ENCODE data around the gene CRACR2B. TPM values are rescaled to one million over a fixed set of nuclear protein-coding genes. Genes with fewer than 3 reads are reported as not detected.
A peak's percentile ranks its signal among the peaks of the same experiment; 100 is the strongest.

The CRACR2B gene
- polyA plus RNA-seq, 3 donors: 1.0 to 11.0 (median 1.4) TPM

DNA sequence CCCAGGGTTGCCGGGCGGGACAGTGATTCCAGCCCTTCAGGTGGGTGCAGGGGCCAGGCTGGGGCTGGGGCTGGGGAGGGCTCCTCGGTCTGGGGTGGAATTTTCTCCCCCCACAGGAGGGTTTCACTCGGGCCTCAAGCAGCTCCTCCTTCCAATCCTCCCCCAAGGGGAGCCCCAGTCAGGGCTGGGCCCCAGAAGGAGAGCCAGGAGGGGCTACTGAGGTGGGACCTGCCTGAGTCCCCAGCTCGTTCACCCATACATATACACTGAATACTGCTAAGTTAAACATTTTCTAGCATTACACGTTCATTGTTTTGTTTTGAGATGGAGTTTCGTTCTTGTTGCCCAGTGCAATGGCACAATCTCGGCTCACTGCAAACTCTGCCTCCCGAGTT, 1.5 kb upstream of the CRACR2B start:
- peaks cover 7 to 42% of the 10 kb centered on the region in 2 donors for H3K27me3 ChIP-seq (ENCODE audit: control insufficient read depth in 2 of 2, insufficient read depth in 2 of 2, low read length in 2 of 2)
- DNase-seq: no peak
- peaks cover 32 to 40% of the 10 kb centered on the region in 2 donors for H3K36me3 Mint-ChIP-seq
- peak overlapping the region in 1 of 3 experiments; percentile 73 for H3K4me3 ChIP-seq (replicated peaks in 1 of 3; ENCODE audit: low read depth in 2 of 3, low read length in 3 of 3)
- H3K4me3 Mint-ChIP-seq: peak overlapping the region; percentile 69 to 73
- 76% methylated on average over 4 of the region's 9 CpGs for WGBS (ENCODE audit: insufficient coverage)
- H3K4me2 ChIP-seq (replicated peaks; ENCODE audit: extremely low read depth, low read length, poor library complexity, severe bottlenecking): no peak overlapping the region
- no peak overlapping the region for H2AFZ ChIP-seq (ENCODE audit: insufficient read depth, low read depth, low read length, poor library complexity, severe bottlenecking)
- no peak overlapping the region for H3K27ac ChIP-seq (ENCODE audit: low read depth in 1 of 2, low read length in 2 of 2)
- peaks cover 32% of the 10 kb centered on the region for H3K79me2 ChIP-seq (ENCODE audit: insufficient read depth, low read length)
- intact Hi-C loops (cut with micrococcal nuclease): no loop called here
- no peak overlapping the region for H3K9ac ChIP-seq (ENCODE audit: insufficient read depth, low read length, poor library complexity, severe bottlenecking)
- peaks cover 41 to 46% (median 45%) of the 10 kb centered on the region in 3 donors for H3K27me3 Mint-ChIP-seq (ENCODE audit: low read depth in 3 of 3)
- H3K9me3 Mint-ChIP-seq: peaks cover 0 to 9% (median 1%) of the 10 kb centered on the region in 7 donors
- H3K9me3 ChIP-seq (replicated peaks in 1 of 2; ENCODE audit: control insufficient read depth in 1 of 2, insufficient read depth in 1 of 2, low read length in 2 of 2): no peaks in the 10 kb centered on the region
- H3K36me3 ChIP-seq (replicated peaks in 1 of 2; ENCODE audit: control insufficient read depth in 1 of 2, insufficient read depth in 2 of 2, low read length in 2 of 2): peaks cover 21 to 32% of the 10 kb centered on the region in 2 donors
- peaks cover 58% of the 10 kb centered on the region for H4K20me1 ChIP-seq (ENCODE audit: insufficient read depth, low read length)
- peak overlapping the region in 1 of 7 donors; percentile 30 for H3K27ac Mint-ChIP-seq
- TF ChIP-seq, protein P1, sequence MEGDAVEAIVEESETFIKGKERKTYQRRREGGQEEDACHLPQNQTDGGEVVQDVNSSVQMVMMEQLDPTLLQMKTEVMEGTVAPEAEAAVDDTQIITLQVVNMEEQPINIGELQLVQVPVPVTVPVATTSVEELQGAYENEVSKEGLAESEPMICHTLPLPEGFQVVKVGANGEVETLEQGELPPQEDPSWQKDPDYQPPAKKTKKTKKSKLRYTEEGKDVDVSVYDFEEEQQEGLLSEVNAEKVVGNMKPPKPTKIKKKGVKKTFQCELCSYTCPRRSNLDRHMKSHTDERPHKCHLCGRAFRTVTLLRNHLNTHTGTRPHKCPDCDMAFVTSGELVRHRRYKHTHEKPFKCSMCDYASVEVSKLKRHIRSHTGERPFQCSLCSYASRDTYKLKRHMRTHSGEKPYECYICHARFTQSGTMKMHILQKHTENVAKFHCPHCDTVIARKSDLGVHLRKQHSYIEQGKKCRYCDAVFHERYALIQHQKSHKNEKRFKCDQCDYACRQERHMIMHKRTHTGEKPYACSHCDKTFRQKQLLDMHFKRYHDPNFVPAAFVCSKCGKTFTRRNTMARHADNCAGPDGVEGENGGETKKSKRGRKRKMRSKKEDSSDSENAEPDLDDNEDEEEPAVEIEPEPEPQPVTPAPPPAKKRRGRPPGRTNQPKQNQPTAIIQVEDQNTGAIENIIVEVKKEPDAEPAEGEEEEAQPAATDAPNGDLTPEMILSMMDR (IDR thresholded peaks at IDR 0.05): no peak
- peaks cover 64% of the 10 kb centered on the region for H3K4me1 Mint-ChIP-seq
- H3K4me1 ChIP-seq (ENCODE audit: control insufficient read depth in 1 of 2, insufficient read depth in 2 of 2, low read length in 2 of 2): peaks cover 75 to 84% of the 10 kb centered on the region in 2 donors

DNA sequence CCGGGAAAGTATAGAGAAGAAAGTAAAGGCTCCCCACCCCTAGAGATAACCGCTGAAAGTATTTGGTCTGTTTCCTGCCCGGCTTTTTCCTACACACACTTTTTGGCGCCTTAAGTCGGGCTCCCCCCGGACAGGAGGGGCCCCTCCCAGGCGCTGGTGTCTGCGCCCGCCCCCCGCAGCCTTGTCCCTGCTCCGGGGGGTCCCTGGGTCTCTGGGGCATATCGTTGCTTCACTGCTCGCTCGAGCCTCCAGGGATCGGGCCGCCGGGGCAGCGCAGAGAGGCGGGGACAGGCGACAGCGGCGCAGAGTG, 928 bp upstream of the CRACR2B start:
- Histone ChIP-seq H3K9me3 (replicated peaks in 1 of 2; ENCODE audit: control insufficient read depth in 1 of 2, insufficient read depth in 1 of 2, low read length in 2 of 2) (no peaks in the 10 kb centered on the region), H3K9ac (ENCODE audit: insufficient read depth, low read length, poor library complexity, severe bottlenecking) (peak overlapping the region; percentile 60), H3K27me3 (ENCODE audit: control insufficient read depth in 2 of 2, insufficient read depth in 2 of 2, low read length in 2 of 2) (peaks cover 10 to 48% of the 10 kb centered on the region in 2 donors), H2AFZ (ENCODE audit: insufficient read depth, low read depth, low read length, poor library complexity, severe bottlenecking) (peak overlapping the region; percentile 63), H3K79me2 (ENCODE audit: insufficient read depth, low read length) (peaks cover 26% of the 10 kb centered on the region), H4K20me1 (ENCODE audit: insufficient read depth, low read length) (peaks cover 58% of the 10 kb centered on the region), H3K4me1 (ENCODE audit: control insufficient read depth in 1 of 2, insufficient read depth in 2 of 2, low read length in 2 of 2) (peaks cover 74 to 84% of the 10 kb centered on the region in 2 donors), H3K36me3 (replicated peaks in 1 of 2; ENCODE audit: control insufficient read depth in 1 of 2, insufficient read depth in 2 of 2, low read length in 2 of 2) (peaks cover 21 to 32% of the 10 kb centered on the region in 2 donors), H3K4me3 (replicated peaks in 1 of 3; ENCODE audit: low read depth in 2 of 3, low read length in 3 of 3) (peak overlapping the region; percentile 21 to 73 (median 27)), H3K27ac (ENCODE audit: low read depth in 1 of 2, low read length in 2 of 2) (no peak overlapping the region), H3K4me2 (replicated peaks; ENCODE audit: extremely low read depth, low read length, poor library complexity, severe bottlenecking) (peak overlapping the region; percentile 84)
- 0% methylated on average over 19 of the region's 22 CpGs for WGBS (ENCODE audit: insufficient coverage)
- Mint-ChIP-seq H3K27ac (peak overlapping the region in 1 of 7 donors; percentile 30), H3K4me3 (peak overlapping the region; percentile 69 to 73), H3K4me1 (peaks cover 64% of the 10 kb centered on the region), H3K27me3 (ENCODE audit: low read depth in 3 of 3) (peaks cover 46 to 51% (median 51%) of the 10 kb centered on the region in 3 donors), H3K36me3 (peaks cover 33 to 38% of the 10 kb centered on the region in 2 donors), H3K9me3 (peaks cover 0 to 14% (median 1%) of the 10 kb centered on the region in 7 donors)
- intact Hi-C loops (cut with micrococcal nuclease): no loop called here
- TF ChIP-seq, protein P1 (IDR thresholded peaks at IDR 0.05): no peak
- DNase-seq: no peak
